HG03196 (cell line): ENCODE results near the gene USP47.

ENCODE experiments used
- ATAC-seq: cut with Tn5 transposase; IDR thresholded peaks from one replicate; pipeline ENCODE4 v1.9.1; 2021; ENCODE audit not compliant: unreplicated experiment

USP47 gene

DNA sequence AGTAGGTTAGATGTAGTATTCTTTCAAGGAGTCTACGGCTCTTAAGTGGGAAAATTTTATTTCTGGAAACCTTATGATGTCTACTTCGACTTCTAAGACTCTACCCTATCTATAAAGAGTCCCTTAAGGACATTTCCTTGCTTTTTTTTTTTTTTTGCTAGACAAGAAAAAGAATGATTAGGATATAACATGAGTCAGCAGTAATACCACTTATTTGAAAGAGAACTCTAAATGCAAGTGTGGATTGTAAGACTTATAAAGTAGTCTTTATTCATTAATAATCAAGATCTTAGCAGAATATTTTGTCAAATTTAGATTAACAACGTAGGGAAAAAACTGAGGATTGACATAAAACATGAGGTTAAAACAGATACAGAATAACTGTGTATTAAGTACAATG, 95.7 kb downstream of the USP47 start:
- ATAC-seq: no peak

DNA sequence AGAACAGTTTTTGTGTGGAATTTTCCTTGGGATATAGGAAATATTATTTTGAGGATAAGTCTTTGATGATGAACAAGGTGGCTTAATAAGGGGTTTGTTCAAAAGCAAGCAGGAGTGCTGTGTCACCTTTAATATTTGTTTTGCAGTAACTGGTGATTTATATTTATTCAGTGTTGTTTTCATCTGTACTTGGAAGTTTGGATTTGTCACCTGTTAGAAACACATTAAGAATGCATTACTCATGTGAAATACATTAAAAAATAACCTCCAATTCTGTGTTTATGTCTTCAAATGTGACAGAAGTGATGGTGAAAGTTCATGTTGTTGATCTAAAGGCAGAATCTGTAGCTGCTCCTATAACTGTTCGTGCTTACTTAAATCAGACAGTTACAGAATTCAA, 96.2 kb downstream of the USP47 start:
- no peak for ATAC-seq

DNA sequence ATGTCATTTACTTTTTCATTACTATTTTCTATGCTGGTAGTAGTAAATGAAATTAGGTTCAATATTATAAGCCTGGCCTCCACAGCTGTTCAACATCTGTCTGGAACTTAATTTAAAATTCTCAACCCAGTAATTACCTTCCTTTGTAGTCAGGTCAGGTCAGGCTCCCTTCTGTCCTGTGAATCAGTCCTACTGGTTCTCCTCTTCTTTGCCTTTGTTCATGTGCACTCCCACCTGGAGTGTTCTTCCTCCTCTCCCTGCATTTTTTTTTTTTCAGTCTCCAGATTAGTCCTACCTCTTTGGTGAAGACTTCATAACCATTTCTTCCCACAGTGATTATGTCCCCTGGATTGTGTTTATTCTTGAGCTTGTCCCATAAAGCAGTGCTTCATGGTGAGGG, 98.8 kb downstream of the USP47 start:
- no peak for ATAC-seq

GRCh38 chr11:11942668-11943067, 100.9 kb downstream of the USP47 start:
- ATAC-seq: no peak

DNA sequence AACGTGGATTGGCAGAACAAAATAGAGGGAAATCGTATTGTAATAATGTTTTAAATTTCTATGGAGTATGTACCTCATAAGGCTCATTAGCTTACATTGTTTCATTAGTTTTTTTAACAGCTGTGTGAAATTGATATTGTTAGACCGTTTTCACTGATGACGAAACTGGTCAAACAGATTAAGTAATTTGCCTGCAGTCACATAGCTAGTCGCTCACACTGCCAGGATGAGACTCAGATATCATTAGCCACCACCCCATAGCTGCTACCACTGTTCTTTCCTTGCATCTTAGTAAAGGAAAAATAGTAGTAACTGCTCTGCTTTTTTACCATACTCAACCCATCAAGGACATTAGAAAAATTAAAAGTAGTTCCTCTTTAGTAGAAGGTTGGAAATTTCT, 102.7 kb downstream of the USP47 start:
- no peak for ATAC-seq

GRCh38 chr11:11946180-11946579, 104.4 kb downstream of the USP47 start:
- no peak for ATAC-seq

GRCh38 chr11:11946878-11947277, 105.1 kb downstream of the USP47 start:
- no peak for ATAC-seq

DNA sequence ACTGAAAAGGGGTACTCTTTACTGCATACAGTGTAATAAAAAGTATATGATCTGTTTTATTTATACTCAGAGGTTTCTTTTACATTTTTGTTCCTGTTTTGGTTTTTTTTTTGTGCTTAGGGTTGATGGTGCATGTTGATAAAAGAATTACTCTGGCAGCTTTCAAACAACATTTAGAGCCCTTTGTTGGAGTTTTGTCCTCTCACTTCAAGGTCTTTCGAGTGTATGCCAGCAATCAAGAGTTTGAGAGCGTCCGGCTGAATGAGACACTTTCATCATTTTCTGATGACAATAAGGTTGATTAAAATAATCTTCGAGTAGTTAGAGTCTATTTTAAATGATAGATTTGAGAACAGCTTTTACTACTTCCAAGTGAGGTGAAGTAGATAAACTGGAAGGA, 106.1 kb downstream of the USP47 start:
- no peak for ATAC-seq

DNA sequence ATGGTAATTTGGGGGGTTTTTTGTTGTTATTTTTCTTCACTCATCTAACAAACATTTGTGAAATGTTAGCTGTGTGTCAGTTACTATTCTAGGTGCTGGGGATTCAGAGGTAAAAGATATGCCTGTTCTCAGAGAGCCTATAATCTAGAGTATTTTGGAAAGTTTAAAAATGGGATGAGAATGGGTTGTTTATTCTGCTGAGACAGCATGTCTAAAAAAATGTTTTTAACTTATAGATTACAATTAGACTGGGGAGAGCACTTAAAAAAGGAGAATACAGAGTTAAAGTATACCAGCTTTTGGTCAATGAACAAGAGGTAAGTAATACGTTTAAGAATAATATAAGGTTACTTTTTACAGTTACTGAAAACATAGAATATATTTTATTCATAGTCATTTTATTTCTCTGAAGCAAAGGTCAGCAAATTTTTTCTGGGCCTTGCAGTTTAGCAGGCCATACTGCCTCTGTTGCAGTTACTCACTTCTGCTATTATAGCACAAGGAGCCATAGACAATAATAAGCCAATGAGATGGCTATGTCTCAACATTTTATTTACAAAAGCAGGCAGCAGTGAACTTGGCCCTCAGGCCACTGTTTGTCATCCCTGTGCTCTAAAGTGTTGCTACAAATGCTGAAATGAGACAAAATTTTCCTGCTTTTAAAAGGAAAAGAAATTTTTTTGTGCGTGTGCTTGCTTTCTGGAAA, 106.6 kb downstream of the USP47 start:
- no peak for ATAC-seq

DNA sequence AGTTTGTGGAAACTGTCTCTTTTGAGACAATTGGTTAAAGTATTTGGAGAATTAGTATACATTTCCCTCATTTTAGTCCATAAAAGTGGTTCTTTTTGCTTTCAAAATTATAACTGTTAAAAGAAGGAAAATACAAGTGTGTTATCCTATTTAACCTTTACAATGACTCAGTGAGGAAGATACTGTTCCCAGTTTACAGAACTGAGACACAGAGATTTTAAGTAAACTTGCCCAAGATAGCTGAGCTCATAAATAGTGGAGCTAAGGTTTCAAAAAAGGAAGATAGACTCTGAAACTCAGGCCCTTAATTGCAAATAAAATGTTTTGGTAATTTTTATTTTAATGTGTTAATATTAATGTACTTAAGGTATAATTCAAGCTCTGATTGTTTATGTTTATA, 107.7 kb downstream of the USP47 start:
- ATAC-seq: no peak

DNA sequence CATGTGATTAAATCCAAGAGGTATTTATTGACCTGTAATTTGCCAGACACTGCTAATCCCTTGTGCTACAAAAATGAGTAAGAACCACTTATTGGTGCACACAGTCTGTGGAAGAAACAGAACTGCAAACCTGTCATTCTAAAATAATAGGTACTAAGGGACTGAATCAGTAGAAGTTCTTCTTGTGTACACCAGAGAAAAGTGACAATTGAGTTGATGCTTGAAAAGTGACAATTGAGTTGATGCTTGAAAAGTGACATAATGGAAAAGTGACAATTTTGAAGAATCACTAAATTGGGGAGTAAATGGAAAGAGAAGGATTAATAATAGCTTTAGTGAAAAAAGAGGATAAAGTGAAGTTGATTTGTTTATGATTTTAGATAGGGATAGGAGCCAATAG, 110.3 kb downstream of the USP47 start:
- ATAC-seq: no peak

DNA sequence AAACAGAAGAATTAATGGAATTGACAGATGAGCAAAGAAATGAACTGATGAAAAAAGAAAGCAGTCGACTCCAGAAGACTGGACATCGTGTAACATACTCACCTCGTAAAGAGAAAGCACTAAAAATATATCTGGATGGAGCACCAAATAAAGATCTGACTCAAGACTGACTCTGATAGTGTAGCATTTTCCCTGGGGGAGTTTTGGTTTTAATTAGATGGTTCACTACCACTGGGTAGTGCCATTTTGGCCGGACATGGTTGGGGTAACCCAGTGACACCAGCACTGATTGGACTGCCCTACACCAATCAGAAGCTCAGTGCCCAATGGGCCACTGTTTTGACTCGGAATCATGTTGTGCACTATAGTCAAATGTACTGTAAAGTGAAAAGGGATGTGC, 114.2 kb downstream of the USP47 start:
- ATAC-seq: no peak

GRCh38 chr11:11958403-11959231, 116.8 kb downstream of the USP47 start:
- ATAC-seq: no peak

DNA sequence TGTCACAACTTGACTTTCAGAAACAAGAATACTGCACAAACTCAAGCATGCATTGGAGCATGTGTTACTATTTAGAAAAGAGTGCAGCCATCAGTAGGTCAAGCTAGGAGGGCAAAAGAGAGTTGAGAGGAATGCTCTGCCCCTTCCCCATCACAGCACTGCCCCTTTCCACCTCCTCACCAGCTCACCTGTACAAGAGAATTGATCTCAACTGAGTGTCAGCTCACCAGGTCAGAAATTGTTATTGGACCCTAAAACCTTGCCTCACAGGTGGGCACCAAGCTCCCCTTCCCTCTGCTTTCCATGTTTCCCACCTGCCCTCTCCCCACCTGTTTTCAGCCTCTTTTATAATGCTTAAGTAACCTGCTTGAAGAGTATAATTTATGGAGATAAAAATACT, 117.8 kb downstream of the USP47 start:
- no peak for ATAC-seq

- no peak for ATAC-seq
Measured at GRCh38 chr11:11960687-11961086, 118.9 kb downstream of the USP47 start.

- ATAC-seq: no peak
Measured at GRCh38 chr11:11961399-11962028, 119.7 kb downstream of the USP47 start.

DNA sequence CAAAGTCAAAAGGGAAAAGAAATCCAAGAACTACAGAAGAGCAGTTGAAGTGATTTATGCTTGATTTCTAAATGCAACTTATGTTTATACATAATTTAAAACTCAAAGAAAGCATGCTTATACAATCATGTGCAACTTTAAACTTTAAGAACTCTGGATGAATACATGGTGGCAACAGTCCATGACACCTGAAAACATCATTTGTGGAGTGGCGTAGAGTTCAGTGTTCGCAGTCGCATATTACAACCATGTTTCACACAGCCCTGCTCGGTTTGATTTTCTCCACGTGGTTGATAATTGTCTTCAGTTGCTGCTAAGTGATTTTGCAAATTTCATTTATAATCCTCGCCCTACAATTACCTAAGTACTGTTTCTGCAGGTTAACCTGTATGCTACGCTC, 121.3 kb downstream of the USP47 start:
- no peak for ATAC-seq

- no peak for ATAC-seq
Measured at GRCh38 chr11:11963842-11964773, 122.3 kb downstream of the USP47 start.

- ATAC-seq: no peak
Measured at GRCh38 chr11:11964774-11965150, 123.0 kb downstream of the USP47 start.

GRCh38 chr11:11965192-11965591, 123.4 kb downstream of the USP47 start:
- ATAC-seq: no peak
